PC-9 (cell line): Measurements from ENCODE around the gene TAF9B.

Experiments used
- EZH2 ChIP-seq: fragments of 200-600 bp; sonication (generic); IDR thresholded peaks from 2 replicates; pipeline ENCODE4 v1.8.0; 2017; ENCODE audit warnings: antibody characterized with exemption, low read depth
- TF ChIP-seq, protein P1 (sequence below): fragments of 200-600 bp; sonication (generic); conservative IDR thresholded peaks from 2 replicates; pipeline ENCODE4 v1.6.1; 2017; ENCODE audit warnings: mixed run types, antibody characterized with exemption, mild to moderate bottlenecking, moderate library complexity

DNA sequence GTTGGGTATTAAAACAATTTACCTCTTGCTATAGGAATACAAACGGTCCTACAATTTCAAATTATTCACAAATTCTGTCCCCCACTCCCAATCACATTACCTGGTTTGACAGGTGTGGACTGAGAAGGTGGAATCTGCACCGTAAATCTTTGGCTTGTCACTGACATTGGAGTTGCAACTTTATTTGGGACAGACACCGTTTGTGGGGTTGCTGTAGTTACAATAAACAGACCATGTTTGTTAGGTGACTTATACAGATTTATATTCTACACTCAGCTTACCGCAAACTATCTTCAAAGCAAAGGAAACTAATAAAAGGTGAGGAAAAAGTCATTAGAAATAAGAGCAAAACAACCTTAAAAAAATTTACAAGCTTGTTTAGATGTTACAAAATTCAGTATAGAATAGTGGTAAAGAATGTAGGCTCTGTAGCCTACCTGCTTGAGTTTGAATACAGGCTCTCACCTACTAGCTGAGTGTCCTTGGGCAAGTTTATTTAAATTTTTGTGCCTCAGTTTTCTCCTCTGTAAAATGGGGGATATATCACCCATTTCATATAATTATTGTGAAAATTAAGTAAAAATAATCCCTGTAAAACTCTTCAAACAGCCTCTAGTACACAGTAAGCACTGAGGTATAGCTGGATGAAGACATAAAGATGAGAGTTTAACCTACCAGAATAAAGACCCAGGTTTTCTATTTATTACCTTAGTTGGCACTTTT is 6.1 kb downstream of the TAF9B start:
- TF ChIP-seq, protein P1, sequence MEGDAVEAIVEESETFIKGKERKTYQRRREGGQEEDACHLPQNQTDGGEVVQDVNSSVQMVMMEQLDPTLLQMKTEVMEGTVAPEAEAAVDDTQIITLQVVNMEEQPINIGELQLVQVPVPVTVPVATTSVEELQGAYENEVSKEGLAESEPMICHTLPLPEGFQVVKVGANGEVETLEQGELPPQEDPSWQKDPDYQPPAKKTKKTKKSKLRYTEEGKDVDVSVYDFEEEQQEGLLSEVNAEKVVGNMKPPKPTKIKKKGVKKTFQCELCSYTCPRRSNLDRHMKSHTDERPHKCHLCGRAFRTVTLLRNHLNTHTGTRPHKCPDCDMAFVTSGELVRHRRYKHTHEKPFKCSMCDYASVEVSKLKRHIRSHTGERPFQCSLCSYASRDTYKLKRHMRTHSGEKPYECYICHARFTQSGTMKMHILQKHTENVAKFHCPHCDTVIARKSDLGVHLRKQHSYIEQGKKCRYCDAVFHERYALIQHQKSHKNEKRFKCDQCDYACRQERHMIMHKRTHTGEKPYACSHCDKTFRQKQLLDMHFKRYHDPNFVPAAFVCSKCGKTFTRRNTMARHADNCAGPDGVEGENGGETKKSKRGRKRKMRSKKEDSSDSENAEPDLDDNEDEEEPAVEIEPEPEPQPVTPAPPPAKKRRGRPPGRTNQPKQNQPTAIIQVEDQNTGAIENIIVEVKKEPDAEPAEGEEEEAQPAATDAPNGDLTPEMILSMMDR, result no peak
- TF ChIP-seq EZH2, result no peak
